CD4-positive, alpha-beta T cell treated with Interleukin-10 for 1 hour (primary cell): ENCODE data around the gene CKLF.
"Not testable (repeated sequence)": the region's sequence is repeated elsewhere in the genome, so short reads cannot be mapped to it uniquely, and the experiment has no call there.

Experiments
- DNase-seq: peaks from one replicate; pipeline ENCODE4 v3.0.0-alpha.2; 2020

Gene CKLF

GRCh38 chr16:66569827-66570405 is 17.5 kb downstream of the CKLF start:
- no peak for DNase-seq

DNA sequence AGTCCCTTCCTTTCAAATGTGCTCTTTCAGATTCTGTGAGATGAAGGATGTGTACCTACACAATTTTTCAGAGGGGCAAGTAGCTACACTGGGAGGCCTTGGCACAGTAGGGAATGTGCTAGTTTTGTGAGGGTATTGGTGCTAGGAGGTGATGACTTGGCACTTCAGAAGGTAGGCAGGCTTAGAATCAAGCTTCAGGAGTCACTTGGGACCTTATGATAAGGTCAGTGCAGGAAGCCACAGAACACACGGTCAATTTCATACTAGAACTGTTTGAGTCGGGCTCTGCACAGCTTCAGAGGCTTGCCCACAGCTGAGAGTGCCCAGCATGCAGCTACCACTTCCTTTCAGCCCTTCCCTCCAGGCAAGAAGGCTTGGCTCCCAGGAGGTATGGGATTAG is 20.0 kb downstream of the CKLF start:
- DNase-seq, result no peak

- no peak for DNase-seq
Observed at GRCh38 chr16:66574081-66574480, 21.7 kb downstream of the CKLF start.

- no peak for DNase-seq
Observed at GRCh38 chr16:66574531-66574930, 22.2 kb downstream of the CKLF start.

GRCh38 chr16:66575060-66575459 is 22.7 kb downstream of the CKLF start:
- no peak for DNase-seq

DNA sequence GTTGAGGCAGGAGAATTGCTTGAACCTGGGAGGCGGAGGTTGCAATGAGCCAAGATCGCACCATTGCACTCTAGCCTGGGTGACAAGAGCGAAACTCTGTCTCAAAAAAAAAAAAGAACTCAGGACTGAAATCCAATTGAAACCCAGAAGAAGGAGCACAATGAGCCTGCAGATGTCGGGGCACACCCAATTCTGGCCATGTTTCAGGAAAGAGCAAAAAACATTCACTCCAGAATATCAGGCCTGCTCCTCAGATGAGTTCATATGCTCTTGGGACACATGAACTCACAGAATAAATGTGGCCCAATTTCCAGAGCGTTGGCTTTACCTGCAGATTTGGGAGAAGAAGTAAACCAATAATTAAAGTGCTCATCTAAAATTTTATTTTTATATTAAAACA is 23.9 kb downstream of the CKLF start:
- no peak for DNase-seq

GRCh38 chr16:66578651-66579531 is 26.5 kb downstream of the CKLF start, which contains the start of gene CMTM2:
Gene CMTM2 (plus strand): TSS chr16:66579463. CDS start chr16:66579608, 145 bp downstream.
- DNase-seq, result no peak

GRCh38 chr16:66580605-66581209 is 28.3 kb downstream of the CKLF start:
- DNase-seq, result no peak

- DNase-seq, result no peak
Observed at GRCh38 chr16:66581246-66581952, 29.0 kb downstream of the CKLF start.

DNA sequence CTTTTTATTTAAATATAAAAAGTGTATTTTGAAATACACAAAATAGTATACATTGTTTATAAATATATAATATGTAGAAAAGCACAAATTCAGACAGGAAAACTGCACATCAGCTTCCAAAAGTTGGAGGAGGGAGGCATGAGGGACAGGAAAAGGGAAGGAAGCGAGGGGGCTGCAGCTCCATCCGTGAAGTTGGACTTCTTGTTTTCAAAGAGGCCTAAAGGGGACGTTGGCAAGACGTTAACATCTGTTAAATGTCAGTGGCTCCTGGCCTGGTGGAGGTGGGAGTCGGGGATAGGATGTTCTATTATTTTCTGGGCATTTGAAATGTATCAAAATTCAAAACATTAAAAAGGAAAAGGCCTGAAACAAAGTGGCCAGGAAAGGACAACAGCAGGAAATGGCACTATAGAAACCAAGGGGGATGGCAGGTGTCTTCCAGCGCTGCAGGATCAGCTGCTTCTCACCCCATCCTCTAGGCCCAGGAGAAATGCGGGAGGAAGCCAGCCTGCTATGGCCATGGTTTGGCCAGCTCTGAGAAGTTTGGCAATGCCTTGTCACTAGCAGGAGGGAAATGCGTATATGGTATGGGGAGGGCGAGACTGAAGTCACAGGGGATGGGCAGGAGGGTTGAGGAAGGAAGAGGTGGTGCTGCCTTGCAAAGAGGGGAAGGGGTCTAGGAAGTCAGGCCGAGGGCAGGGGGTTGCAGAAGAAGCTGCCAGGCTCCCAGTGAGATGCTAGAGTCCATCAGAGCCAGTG is 33.3 kb downstream of the CKLF start:
- no peak for DNase-seq

DNA sequence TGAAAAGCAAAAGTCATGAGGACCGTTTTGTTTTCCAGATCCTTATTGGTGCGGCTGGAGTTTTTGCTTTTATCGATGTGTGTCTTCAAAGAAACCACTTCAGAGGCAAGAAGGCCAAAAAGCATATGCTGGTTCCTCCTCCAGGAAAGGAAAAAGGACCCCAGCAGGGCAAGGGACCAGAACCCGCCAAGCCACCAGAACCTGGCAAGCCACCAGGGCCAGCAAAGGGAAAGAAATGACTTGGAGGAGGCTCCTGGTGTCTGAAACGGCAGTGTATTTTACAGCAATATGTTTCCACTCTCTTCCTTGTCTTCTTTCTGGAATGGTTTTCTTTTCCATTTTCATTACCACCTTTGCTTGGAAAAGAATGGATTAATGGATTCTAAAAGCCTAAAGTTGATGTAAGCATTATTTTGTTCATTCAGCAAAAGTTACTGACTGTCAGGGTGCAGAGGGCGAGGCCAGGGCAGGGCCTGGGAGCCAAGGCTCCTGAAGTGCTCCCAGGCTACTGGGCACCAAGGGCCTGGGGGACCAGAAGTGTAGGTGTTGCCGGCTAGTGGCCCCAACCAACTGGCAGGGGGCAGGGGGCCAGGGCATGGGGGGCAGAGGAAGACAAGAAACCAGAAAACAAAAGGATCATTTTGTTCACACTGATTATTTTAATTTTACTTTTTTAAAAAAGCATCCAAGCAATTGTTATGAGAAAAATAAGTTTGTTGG is 35.7 kb downstream of the CKLF start:
- no peak for DNase-seq

GRCh38 chr16:66588981-66589713 is 36.8 kb downstream of the CKLF start:
- DNase-seq, result peak; percentile 80

- peak; percentile 46 for DNase-seq
Observed at GRCh38 chr16:66590322-66590721, 37.9 kb downstream of the CKLF start.

DNA sequence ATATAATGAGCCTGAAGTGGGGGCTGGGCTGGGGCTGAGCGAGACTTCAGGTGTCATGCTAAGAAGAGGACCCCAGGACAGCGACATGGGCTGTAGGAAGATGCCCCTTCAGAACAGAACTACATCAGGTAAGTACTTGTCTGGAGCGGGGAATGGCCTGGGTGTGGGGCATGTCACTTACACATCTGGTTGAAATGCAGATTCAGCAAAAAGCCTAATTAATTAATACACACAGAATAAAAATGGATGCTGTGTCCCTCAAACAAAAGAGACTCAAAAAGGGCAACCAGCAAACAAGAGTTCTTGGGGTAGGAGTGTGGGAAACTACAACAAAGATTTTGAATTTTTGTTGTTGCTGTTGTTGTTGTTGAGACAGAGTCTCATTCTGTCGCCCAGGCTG is 38.6 kb downstream of the CKLF start:
- no peak for DNase-seq

- DNase-seq, result no peak
Observed at GRCh38 chr16:66592241-66592640, 39.9 kb downstream of the CKLF start.

DNA sequence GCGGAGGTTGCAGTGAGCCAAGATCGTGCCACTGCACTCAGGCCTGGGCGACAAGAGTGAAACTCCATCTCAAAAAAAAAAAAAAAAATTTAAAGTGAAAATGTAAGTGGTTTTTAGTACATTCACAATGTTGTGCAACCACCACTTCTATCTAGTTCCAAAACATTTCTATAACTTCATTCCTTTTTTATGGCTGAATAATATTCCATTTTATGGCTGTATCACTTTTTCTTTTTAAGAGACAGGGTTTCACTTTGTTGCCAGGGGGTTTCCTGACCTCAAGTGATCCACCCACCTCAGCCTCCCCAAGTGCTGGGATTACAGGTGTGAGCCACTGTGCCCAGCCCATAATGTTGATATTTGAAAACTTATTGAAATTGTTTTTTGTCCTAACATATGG is 40.4 kb downstream of the CKLF start:
- DNase-seq, result no peak

DNA sequence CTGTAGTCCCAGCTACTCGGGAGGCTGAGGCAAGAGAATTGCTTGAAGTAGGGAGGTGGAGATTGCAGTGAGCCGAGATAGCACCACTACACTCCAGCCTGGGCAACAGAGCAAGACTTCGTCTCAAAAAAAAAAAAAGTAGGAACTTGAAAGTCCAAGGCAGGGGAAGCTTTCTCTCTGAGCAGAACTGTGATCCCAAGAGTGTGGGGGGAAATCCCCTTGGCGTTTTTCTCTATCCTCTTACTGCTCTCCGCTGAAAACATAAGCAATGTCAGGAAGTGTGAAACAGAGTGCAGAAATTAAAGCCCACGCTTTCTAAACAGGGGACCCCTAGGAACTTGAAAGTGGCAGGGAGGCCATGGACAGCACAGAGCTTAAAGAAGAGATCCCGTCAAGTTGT is 42.4 kb downstream of the CKLF start:
- DNase-seq, result no peak

DNA sequence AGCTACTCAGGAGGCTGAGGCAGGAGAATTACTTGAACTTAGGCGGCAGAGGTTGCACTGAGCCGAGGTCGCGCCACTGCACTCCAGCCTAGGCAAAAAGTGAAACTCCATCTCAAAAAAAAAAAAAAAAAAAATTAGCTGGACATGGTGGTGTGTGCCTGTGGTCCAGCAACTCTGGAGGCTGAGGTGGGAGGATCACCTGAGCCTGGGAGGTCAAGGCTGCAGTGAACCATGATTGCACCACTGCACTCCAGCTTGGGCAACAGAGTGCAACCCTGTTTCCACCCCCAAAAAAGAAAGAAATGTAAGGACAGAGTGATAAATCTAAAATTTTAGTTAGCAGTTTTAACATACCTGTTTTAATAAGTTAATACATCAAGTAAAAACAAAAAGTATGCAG is 44.2 kb downstream of the CKLF start:
- not testable (repeated sequence) for DNase-seq

DNA sequence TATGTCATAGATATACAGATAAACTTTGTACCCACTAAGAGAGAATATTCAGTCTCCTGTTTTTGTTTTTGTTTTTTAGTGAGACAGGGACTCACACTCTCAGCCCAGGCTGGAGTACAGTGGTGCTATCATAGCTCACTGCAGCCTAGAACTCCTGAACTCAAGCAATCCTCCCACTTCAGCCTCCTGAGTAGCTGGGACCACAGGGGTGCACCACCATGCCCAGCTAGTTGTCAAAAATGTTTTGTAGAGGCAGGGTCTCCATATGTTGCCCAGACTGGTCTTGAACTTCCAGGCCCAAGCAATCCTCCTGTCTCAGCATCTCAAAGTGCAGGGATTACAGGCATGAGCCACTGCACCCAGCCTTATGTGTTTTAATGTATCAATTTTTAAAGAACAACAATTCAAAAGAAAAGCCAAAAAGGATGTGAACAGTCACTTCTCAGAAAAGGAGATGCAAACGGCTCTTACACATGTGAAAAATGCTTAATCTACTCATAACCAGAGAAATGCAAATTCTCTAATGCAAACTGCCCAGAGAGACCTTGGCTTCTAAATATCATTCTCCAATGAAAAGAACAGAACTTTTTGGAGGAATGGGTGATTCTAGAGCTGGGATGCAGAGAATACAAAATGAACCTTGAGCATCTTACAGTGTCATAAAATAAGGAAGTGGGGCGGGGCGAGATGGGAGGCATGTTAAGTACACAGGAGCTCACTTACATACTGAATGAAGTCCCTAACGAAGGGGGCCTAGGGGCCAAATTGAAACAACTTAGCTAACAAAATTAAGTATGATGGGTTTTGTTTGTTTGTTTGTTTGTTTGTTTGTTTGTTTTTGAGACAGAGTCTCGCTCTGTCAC is 44.8 kb downstream of the CKLF start:
- no peak for DNase-seq

GRCh38 chr16:66598111-66598510 is 45.7 kb downstream of the CKLF start:
- no peak for DNase-seq
